HG02571 (cell line): ENCODE results near the gene ZNF333.
"Not testable (repeated sequence)": the region's sequence is repeated elsewhere in the genome, so short reads cannot be mapped to it uniquely, and the experiment has no call there.

Experiments
- ATAC-seq: cut with Tn5 transposase; IDR thresholded peaks from one replicate; pipeline ENCODE4 v1.9.1; 2021; ENCODE audit warnings: mild to moderate bottlenecking, moderate library complexity; ENCODE audit not compliant: unreplicated experiment

Gene ZNF333

GRCh38 chr19:14767466-14767971, 77.7 kb downstream of the ZNF333 start:
- no peak for ATAC-seq

GRCh38 chr19:14768001-14768400, 78.2 kb downstream of the ZNF333 start:
- no peak for ATAC-seq

- ATAC-seq: no peak
Measured at GRCh38 chr19:14769201-14769600, 79.4 kb downstream of the ZNF333 start.

GRCh38 chr19:14770136-14770535, 80.3 kb downstream of the ZNF333 start:
- no peak for ATAC-seq

- ATAC-seq: no peak
Measured at GRCh38 chr19:14770944-14771839, 81.3 kb downstream of the ZNF333 start.

- ATAC-seq: no peak
Measured at GRCh38 chr19:14772467-14772866, 82.6 kb downstream of the ZNF333 start.

GRCh38 chr19:14772995-14773394, 83.1 kb downstream of the ZNF333 start:
- no peak for ATAC-seq

GRCh38 chr19:14773722-14774121, 83.9 kb downstream of the ZNF333 start:
- ATAC-seq: not testable (repeated sequence)

GRCh38 chr19:14774373-14774772, 84.5 kb downstream of the ZNF333 start:
- no peak for ATAC-seq

- ATAC-seq: not testable (repeated sequence)
Measured at GRCh38 chr19:14775326-14775725, 85.5 kb downstream of the ZNF333 start.

GRCh38 chr19:14775869-14776586, 86.2 kb downstream of the ZNF333 start:
- ATAC-seq: no peak

- ATAC-seq: not testable (repeated sequence)
Measured at GRCh38 chr19:14777645-14778044, 87.8 kb downstream of the ZNF333 start.

GRCh38 chr19:14778110-14778845, 88.4 kb downstream of the ZNF333 start, which contains the start of gene ADGRE2:
TSS of gene ADGRE2 (minus strand) at chr19:14778560. CDS start at chr19:14776756, 1,804 bp downstream.
- not testable (repeated sequence) for ATAC-seq

- ATAC-seq: no peak
Measured at GRCh38 chr19:14779151-14779550, 89.3 kb downstream of the ZNF333 start.

GRCh38 chr19:14780622-14781225, 90.9 kb downstream of the ZNF333 start:
- not testable (repeated sequence) for ATAC-seq

- not testable (repeated sequence) for ATAC-seq
Measured at GRCh38 chr19:14781713-14782536, 92.1 kb downstream of the ZNF333 start.

GRCh38 chr19:14782626-14783409, 93.0 kb downstream of the ZNF333 start:
- no peak for ATAC-seq
